Cardiac muscle cell (in vitro differentiated cells and primary cell): ENCODE measurements around the gene GPR21. TPM values are rescaled to one million over a fixed set of nuclear protein-coding genes. Genes with fewer than 3 reads are reported as not detected.

ENCODE experiments used
- DNase-seq, 2 donors: peaks; one replicate each; pipeline versions ENCODE4 v3.0.0 to v3.0.0-alpha.2; 2010 to 2017; ENCODE audit warnings: low read depth in 1 of 2, low spot score in 1 of 2
- H3K27ac ChIP-seq: fragments of 200-600 bp; sonication (generic); 2 replicates; pipeline ENCODE4 v1.5.1; 2016
- H3K27me3 ChIP-seq: fragments of 200-600 bp; sonication (generic); 2 replicates; pipeline ENCODE4 v1.6.0; 2016; ENCODE audit warnings: control low read depth
- H3K36me3 ChIP-seq: fragments of 200-600 bp; sonication (generic); 2 replicates; pipeline ENCODE4 v1.5.1; 2016; ENCODE audit warnings: control low read depth
- H3K4me1 ChIP-seq: fragments of 200-600 bp; sonication (generic); 2 replicates; pipeline ENCODE4 v1.8.1; 2017; ENCODE audit warnings: low read depth, mild to moderate bottlenecking, mixed run types
- H3K4me3 ChIP-seq: fragments of 200-600 bp; sonication (generic); 2 replicates; pipeline ENCODE4 v1.5.1; 2016; ENCODE audit warnings: mild to moderate bottlenecking
- H3K9me3 ChIP-seq: fragments of 200-600 bp; sonication (generic); 2 replicates; pipeline ENCODE4 v1.5.1; 2017; ENCODE audit warnings: low read depth, mild to moderate bottlenecking, control low read depth
- CTCF ChIP-seq: IDR thresholded peaks from 2 replicates; pipeline ENCODE4 v1.5.1; 2012; ENCODE audit warnings: low read depth, mild to moderate bottlenecking, low read length
- polyA plus RNA-seq: library from polyadenylated mRNA; unstranded; fragments of >200 nt; fragmentation: Nextera tagmentation; extraction: Ambion mirVana; gene quantifications from 2 replicates; pipeline ENCODE4 v1.2.1, GENCODE V29; 2016
- total RNA-seq: library from RNA; depleted of rRNA; stranded (reverse); fragments of >200 nt; gene quantifications from 2 replicates; pipeline ENCODE4 v1.2.3, GENCODE V29; 2016

GPR21 gene
- total and polyA plus RNA-seq, 2 experiments from 2014 or later, result 1.0 TPM; not detected in 1

GRCh38 chr9:123059472-123060220, 26.2 kb downstream of the GPR21 start:
- Histone ChIP-seq H3K36me3 (peaks cover 2% of the 10 kb centered on the region), H3K4me1 (no peaks in the 10 kb centered on the region), H3K9me3 (no peaks in the 10 kb centered on the region), H3K4me3 (no peak overlapping the region), H3K27ac (no peak overlapping the region), H3K27me3 (no peaks in the 10 kb centered on the region)
- no peak for TF ChIP-seq CTCF
- DNase-seq, result no peak

GRCh38 chr9:123061216-123061615, 27.7 kb downstream of the GPR21 start:
- Histone ChIP-seq H3K4me3 (no peak overlapping the region), H3K9me3 (no peaks in the 10 kb centered on the region), H3K27me3 (no peaks in the 10 kb centered on the region), H3K27ac (no peak overlapping the region), H3K36me3 (peaks cover 14% of the 10 kb centered on the region), H3K4me1 (no peaks in the 10 kb centered on the region)
- TF ChIP-seq CTCF, result no peak
- no peak for DNase-seq

- Histone ChIP-seq H3K9me3 (no peaks in the 10 kb centered on the region), H3K36me3 (peaks cover 23% of the 10 kb centered on the region), H3K4me1 (no peaks in the 10 kb centered on the region), H3K27me3 (no peaks in the 10 kb centered on the region), H3K27ac (no peak overlapping the region), H3K4me3 (no peak overlapping the region)
- no peak for DNase-seq
- no peak for TF ChIP-seq CTCF
Observed at GRCh38 chr9:123062351-123063176, 29.1 kb downstream of the GPR21 start.

GRCh38 chr9:123063177-123063598, 29.7 kb downstream of the GPR21 start:
- no peak overlapping the region for H3K4me3 ChIP-seq
- TF ChIP-seq CTCF, result no peak
- no peaks in the 10 kb centered on the region for H3K9me3 ChIP-seq
- H3K27me3 ChIP-seq, result no peaks in the 10 kb centered on the region
- H3K4me1 ChIP-seq, result no peaks in the 10 kb centered on the region
- peaks cover 25% of the 10 kb centered on the region for H3K36me3 ChIP-seq
- DNase-seq, result no peak
- no peak overlapping the region for H3K27ac ChIP-seq

- Histone ChIP-seq H3K4me1 (no peaks in the 10 kb centered on the region), H3K4me3 (no peak overlapping the region), H3K9me3 (no peaks in the 10 kb centered on the region), H3K27ac (no peak overlapping the region), H3K36me3 (peaks cover 28% of the 10 kb centered on the region), H3K27me3 (no peaks in the 10 kb centered on the region)
- DNase-seq, result no peak
- TF ChIP-seq CTCF, result no peak
Observed at GRCh38 chr9:123063896-123064295, 30.4 kb downstream of the GPR21 start.
